Activated CD8-positive, alpha-beta memory T cell treated with anti-CD3 and anti-CD28 coated beads, Interleukin-2, amount 10 ng/mL, durations not matched to agents 7 days and 5 days (primary cell): ENCODE results near the gene CCDC120. TPM values are rescaled to one million over a fixed set of nuclear protein-coding genes. Genes with fewer than 3 reads are reported as not detected.

Experiments
- ATAC-seq: fragments of 150-1000 bp; cut with Tn5 transposase; one replicate; pipeline ENCODE4 v1.10.0; 2021; ENCODE audit warnings: moderate library complexity
- CTCF ChIA-PET: fragments of 350-600 bp; sonication (Branson Sonifier 250); formaldehyde crosslinking; loops from one replicate; lab custom pipeline; 2021; ENCODE audit warnings: antibody characterized with exemption; lab: Charles Lee
- DNase-seq: peaks from one replicate; pipeline ENCODE4 v3.0.0-alpha.2; 2020
- H3K27ac Mint-ChIP-seq: one replicate; pipeline ENCODE4 v1.8.0; 2021; ENCODE audit warnings: mild to moderate bottlenecking, mixed read lengths
- H3K27me3 Mint-ChIP-seq: one replicate; pipeline ENCODE4 v1.8.0; 2021; ENCODE audit warnings: mixed read lengths
- H3K36me3 Mint-ChIP-seq: one replicate; pipeline ENCODE4 v1.8.0; 2021; ENCODE audit warnings: mild to moderate bottlenecking, mixed read lengths
- H3K4me1 Mint-ChIP-seq: one replicate; pipeline ENCODE4 v1.8.0; 2021; ENCODE audit warnings: mixed read lengths
- H3K4me3 Mint-ChIP-seq: one replicate; pipeline ENCODE4 v1.8.0; 2021; ENCODE audit warnings: mild to moderate bottlenecking, moderate library complexity, mixed read lengths
- H3K9me3 Mint-ChIP-seq: one replicate; pipeline ENCODE4 v1.8.0; 2022; ENCODE audit warnings: low read depth, mixed read lengths
- total RNA-seq, 2 experiments: library from RNA; stranded (reverse); gene quantifications; one replicate each; pipeline ENCODE4 v1.2.3, GENCODE V29; 2021

CCDC120 gene
- total RNA-seq, 2 experiments from 2014 or later, result 6.9 to 7.9 TPM

GRCh38 chrX:49089553-49089952 is 30.8 kb downstream of the CCDC120 start:
- Mint-ChIP-seq H3K36me3 (no peaks in the 10 kb centered on the region), H3K27ac (no peak overlapping the region), H3K4me1 (no peaks in the 10 kb centered on the region), H3K9me3 (no peaks in the 10 kb centered on the region), H3K27me3 (no peaks in the 10 kb centered on the region), H3K4me3 (no peak overlapping the region)
- CTCF ChIA-PET, result no interaction called here
- DNase-seq (no peak), ATAC-seq (no peak)

- Mint-ChIP-seq H3K27ac (no peak overlapping the region), H3K4me1 (peaks cover 4% of the 10 kb centered on the region), H3K4me3 (no peak overlapping the region), H3K9me3 (no peaks in the 10 kb centered on the region), H3K27me3 (no peaks in the 10 kb centered on the region), H3K36me3 (no peaks in the 10 kb centered on the region)
- DNase-seq (no peak), ATAC-seq (no peak)
- CTCF ChIA-PET, result interaction anchor here (1.6 kb wide), 1 partner anchor 59 kb away, joined by 4 read pairs; no protein-coding TSS in a partner anchor
These were observed 37.6 kb downstream of the CCDC120 start for GRCh38 chrX:49096419-49096818.

- H3K27ac Mint-ChIP-seq, result peak overlapping the region; percentile 90
- H3K27me3 Mint-ChIP-seq, result no peaks in the 10 kb centered on the region
- DNase-seq (peak; percentile 93), ATAC-seq (peak; percentile 95)
- no peaks in the 10 kb centered on the region for H3K9me3 Mint-ChIP-seq
- no peaks in the 10 kb centered on the region for H3K36me3 Mint-ChIP-seq
- H3K4me1 Mint-ChIP-seq, result peaks cover 9% of the 10 kb centered on the region
- CTCF ChIA-PET, result interaction anchor here (0.7 kb wide), 1 partner anchor 10 kb away, joined by 3 read pairs; no protein-coding TSS in a partner anchor
- peak overlapping the region; percentile 87 for H3K4me3 Mint-ChIP-seq
These were observed 42.2 kb downstream of the CCDC120 start for GRCh38 chrX:49100704-49101628.

- DNase-seq (no peak), ATAC-seq (peak; percentile 0)
- CTCF ChIA-PET, result interaction anchor here (1.2 kb wide), 1 partner anchor 22 kb away, joined by 3 read pairs; the partner anchor contains the start of gene WDR45
- Mint-ChIP-seq H3K4me3 (peak overlapping the region; percentile 87), H3K27ac (peak overlapping the region; percentile 90), H3K9me3 (no peaks in the 10 kb centered on the region), H3K27me3 (no peaks in the 10 kb centered on the region), H3K36me3 (no peaks in the 10 kb centered on the region), H3K4me1 (peaks cover 9% of the 10 kb centered on the region)
These were observed 42.8 kb downstream of the CCDC120 start for GRCh38 chrX:49101629-49101984.

- Mint-ChIP-seq H3K27me3 (no peaks in the 10 kb centered on the region), H3K27ac (peak overlapping the region; percentile 90), H3K9me3 (no peaks in the 10 kb centered on the region), H3K36me3 (no peaks in the 10 kb centered on the region), H3K4me3 (peak overlapping the region; percentile 87), H3K4me1 (peaks cover 9% of the 10 kb centered on the region)
- ATAC-seq (no peak), DNase-seq (no peak)
- CTCF ChIA-PET, result interaction anchor here (1.2 kb wide), 1 partner anchor 22 kb away, joined by 3 read pairs; the partner anchor contains the start of gene WDR45
These were observed 43.4 kb downstream of the CCDC120 start for GRCh38 chrX:49102190-49102589.

- no peaks in the 10 kb centered on the region for H3K27me3 Mint-ChIP-seq
- ATAC-seq (no peak), DNase-seq (no peak)
- H3K27ac Mint-ChIP-seq, result no peak overlapping the region
- H3K9me3 Mint-ChIP-seq, result no peaks in the 10 kb centered on the region
- H3K4me1 Mint-ChIP-seq, result peaks cover 9% of the 10 kb centered on the region
- CTCF ChIA-PET, result no interaction called here
- H3K36me3 Mint-ChIP-seq, result no peaks in the 10 kb centered on the region
- no peak overlapping the region for H3K4me3 Mint-ChIP-seq
These were observed 44.8 kb downstream of the CCDC120 start for GRCh38 chrX:49103637-49104036.

- ATAC-seq (no peak), DNase-seq (no peak)
- Mint-ChIP-seq H3K36me3 (peaks cover 7% of the 10 kb centered on the region), H3K27me3 (no peaks in the 10 kb centered on the region), H3K4me3 (no peak overlapping the region), H3K9me3 (no peaks in the 10 kb centered on the region), H3K4me1 (peaks cover 6% of the 10 kb centered on the region), H3K27ac (no peak overlapping the region)
- CTCF ChIA-PET, result no interaction called here
These were observed 47.5 kb downstream of the CCDC120 start for GRCh38 chrX:49106296-49106695.

- peaks cover 7% of the 10 kb centered on the region for H3K36me3 Mint-ChIP-seq
- DNase-seq (no peak), ATAC-seq (no peak)
- no peak overlapping the region for H3K4me3 Mint-ChIP-seq
- no peaks in the 10 kb centered on the region for H3K27me3 Mint-ChIP-seq
- H3K27ac Mint-ChIP-seq, result no peak overlapping the region
- CTCF ChIA-PET, result no interaction called here
- peaks cover 1% of the 10 kb centered on the region for H3K4me1 Mint-ChIP-seq
- H3K9me3 Mint-ChIP-seq, result no peaks in the 10 kb centered on the region
These were observed 48.1 kb downstream of the CCDC120 start for GRCh38 chrX:49106930-49107329.

GRCh38 chrX:49108641-49109040 is 49.8 kb downstream of the CCDC120 start:
- DNase-seq (no peak), ATAC-seq (no peak)
- Mint-ChIP-seq H3K27me3 (no peaks in the 10 kb centered on the region), H3K36me3 (peaks cover 11% of the 10 kb centered on the region), H3K27ac (no peak overlapping the region), H3K9me3 (no peaks in the 10 kb centered on the region), H3K4me1 (no peaks in the 10 kb centered on the region), H3K4me3 (no peak overlapping the region)
- CTCF ChIA-PET, result no interaction called here

GRCh38 chrX:49110417-49110816 is 51.6 kb downstream of the CCDC120 start:
- ATAC-seq (no peak), DNase-seq (no peak)
- Mint-ChIP-seq H3K9me3 (no peaks in the 10 kb centered on the region), H3K4me1 (no peaks in the 10 kb centered on the region), H3K27me3 (no peaks in the 10 kb centered on the region), H3K27ac (no peak overlapping the region), H3K36me3 (peaks cover 14% of the 10 kb centered on the region), H3K4me3 (no peak overlapping the region)
- CTCF ChIA-PET, result interaction anchor here (0.5 to 1.0 kb wide), 2 partner anchors 54 to 69 kb away, joined by 3 to 4 read pairs; no protein-coding TSS in a partner anchor

- peaks cover 2% of the 10 kb centered on the region for H3K4me1 Mint-ChIP-seq
- no peaks in the 10 kb centered on the region for H3K27me3 Mint-ChIP-seq
- no peaks in the 10 kb centered on the region for H3K9me3 Mint-ChIP-seq
- no peak overlapping the region for H3K4me3 Mint-ChIP-seq
- ATAC-seq (no peak), DNase-seq (no peak)
- no peak overlapping the region for H3K27ac Mint-ChIP-seq
- CTCF ChIA-PET, result no interaction called here
- peaks cover 27% of the 10 kb centered on the region for H3K36me3 Mint-ChIP-seq
These were observed 53.0 kb downstream of the CCDC120 start for GRCh38 chrX:49111791-49112190.

- no peak overlapping the region for H3K27ac Mint-ChIP-seq
- no peaks in the 10 kb centered on the region for H3K27me3 Mint-ChIP-seq
- CTCF ChIA-PET, result no interaction called here
- no peak for ATAC-seq
- H3K4me1 Mint-ChIP-seq, result peaks cover 18% of the 10 kb centered on the region
- no peak for DNase-seq
- H3K9me3 Mint-ChIP-seq, result no peaks in the 10 kb centered on the region
- peaks cover 34% of the 10 kb centered on the region for H3K36me3 Mint-ChIP-seq
- no peak overlapping the region for H3K4me3 Mint-ChIP-seq
These were observed 57.3 kb downstream of the CCDC120 start for GRCh38 chrX:49116076-49116475.

GRCh38 chrX:49116716-49117115 is 57.9 kb downstream of the CCDC120 start:
- no peak overlapping the region for H3K27ac Mint-ChIP-seq
- no peaks in the 10 kb centered on the region for H3K27me3 Mint-ChIP-seq
- H3K4me3 Mint-ChIP-seq, result no peak overlapping the region
- no peak for ATAC-seq
- no peak for DNase-seq
- peaks cover 22% of the 10 kb centered on the region for H3K4me1 Mint-ChIP-seq
- peaks cover 39% of the 10 kb centered on the region for H3K36me3 Mint-ChIP-seq
- CTCF ChIA-PET, result no interaction called here
- no peaks in the 10 kb centered on the region for H3K9me3 Mint-ChIP-seq

- ATAC-seq (no peak), DNase-seq (no peak)
- H3K27ac Mint-ChIP-seq, result peak overlapping the region; percentile 91
- CTCF ChIA-PET, result no interaction called here
- peaks cover 35% of the 10 kb centered on the region for H3K36me3 Mint-ChIP-seq
- H3K4me3 Mint-ChIP-seq, result peak overlapping the region; percentile 63
- H3K4me1 Mint-ChIP-seq, result peaks cover 29% of the 10 kb centered on the region
- no peaks in the 10 kb centered on the region for H3K27me3 Mint-ChIP-seq
- no peaks in the 10 kb centered on the region for H3K9me3 Mint-ChIP-seq
These were observed 58.8 kb downstream of the CCDC120 start for GRCh38 chrX:49117581-49117980.
